ENCODE measurements around the gene LHFPL2. TPM values are rescaled to one million over a fixed set of nuclear protein-coding genes. Genes with fewer than 3 reads are reported as not detected.

The LHFPL2 gene
- total and polyA plus RNA-seq, 2 experiments from 2014 or later: 10.6 to 50.8 TPM

- DNase-seq (ENCODE audit: low spot score) (no peak), ATAC-seq (no peak)
- no peak for TF ChIP-seq REST (IDR thresholded peaks at IDR 0.05; ENCODE audit: unreplicated experiment)
- no peak for TF ChIP-seq ZNF462 (CRISPR knock-in tag; IDR thresholded peaks at IDR 0.05)
- TF ChIP-seq JUNB (IDR thresholded peaks at IDR 0.05; ENCODE audit: unreplicated experiment): no peak
- no peak for TF ChIP-seq EZH2phosphoT487 (IDR thresholded peaks at IDR 0.05; ENCODE audit: unreplicated experiment)
- TF ChIP-seq STAT1 (IDR thresholded peaks at IDR 0.05; ENCODE audit: unreplicated experiment): no peak
- no peak for TF ChIP-seq CTCF (conservative IDR thresholded peaks at IDR 0.05; ENCODE audit: low read depth in 2 of 2)
- TF ChIP-seq ZNF114 (CRISPR knock-in tag; IDR thresholded peaks at IDR 0.05): no peak
- H3K79me2 ChIP-seq (replicated peaks; ENCODE audit: insufficient read depth): peaks cover 35% of the 10 kb centered on the region
- peak overlapping the region; percentile 39; the same call in 1 of the 2 replicates for H3K27ac ChIP-seq (ENCODE audit: low read depth)
- H3K27me3 Mint-ChIP-seq (ENCODE audit: insufficient read depth, low read depth, poor library complexity): peaks cover 5% of the 10 kb centered on the region
- H3K9me2 ChIP-seq (ENCODE audit: insufficient read depth): no peaks in the 10 kb centered on the region
- peaks cover 49% of the 10 kb centered on the region for H3K36me3 Mint-ChIP-seq (ENCODE audit: low read depth)
- no peaks in the 10 kb centered on the region for H4K20me1 ChIP-seq (replicated peaks; ENCODE audit: insufficient read depth)
- H3K27ac Mint-ChIP-seq: peak overlapping the region; percentile 66
- H3F3A ChIP-seq (replicated peaks; ENCODE audit: low read depth): 0 out of 2 replicates have a peak, but pooled peaks cover 4% of the 10 kb centered on the region
- H3K4me3 Mint-ChIP-seq: no peak overlapping the region
- no peak overlapping the region for H3K4me2 ChIP-seq
- H3K27me3 ChIP-seq (ENCODE audit: insufficient read depth): no peaks in the 10 kb centered on the region
- H3K9me3 Mint-ChIP-seq: peaks cover 17% of the 10 kb centered on the region; the same call in 2 of the 3 replicates
- no peaks in the 10 kb centered on the region for H3K36me3 ChIP-seq (ENCODE audit: insufficient read depth)
- H3K4me1 Mint-ChIP-seq: peaks cover 43% of the 10 kb centered on the region
- peaks cover 18% of the 10 kb centered on the region for H3K4me1 ChIP-seq (ENCODE audit: insufficient read depth)
- H3K4me3 ChIP-seq: no peak overlapping the region
- H2AFZ ChIP-seq: no peak overlapping the region
Measured at GRCh38 chr5:78547183-78547582, 101.4 kb downstream of the LHFPL2 start.
